ENCODE data around the gene CPLX1. TPM values are rescaled to one million over a fixed set of nuclear protein-coding genes. Genes with fewer than 3 reads are reported as not detected.

CPLX1 gene
- total and polyA plus RNA-seq, 4 donors, result 5.3 to 117 (median 64.6) TPM

GRCh38 chr4:823176-823760, 2.7 kb downstream of the CPLX1 start:
- 62% methylated on average over 18 of the region's 21 CpGs for WGBS (ENCODE audit: insufficient coverage)
- no peak overlapping the region for H3K4me3 ChIP-seq (ENCODE audit: low read depth, low read length)

GRCh38 chr4:822361-823175, 3.4 kb downstream of the CPLX1 start:
- Histone ChIP-seq H3K27ac (ENCODE audit: low read depth, low read length) (no peak overlapping the region), H3K4me3 (ENCODE audit: low read depth, low read length) (no peak overlapping the region), H3K27me3 (ENCODE audit: control insufficient read depth, insufficient read depth, low read length) (peaks cover 20% of the 10 kb centered on the region), H3K36me3 (ENCODE audit: control insufficient read depth, insufficient read depth, low read length) (peaks cover 50% of the 10 kb centered on the region), H3K9me3 (ENCODE audit: control insufficient read depth, insufficient read depth, low read length) (no peaks in the 10 kb centered on the region), H3K4me1 (ENCODE audit: control insufficient read depth, insufficient read depth, low read length) (peaks cover 48% of the 10 kb centered on the region)
- DNase-seq (ENCODE audit: low read depth in 4 of 6, low spot score in 6 of 6), result peak in 1 of 6 donors; percentile 61
- WGBS (ENCODE audit: insufficient coverage), result 23% methylated on average over 24 of the region's 24 CpGs

More at GRCh38 chr4:823176-823760, 2.7 kb downstream of the CPLX1 start:
- Histone ChIP-seq H3K9me3 (ENCODE audit: control insufficient read depth, insufficient read depth, low read length) (no peaks in the 10 kb centered on the region), H3K27ac (ENCODE audit: low read depth, low read length) (no peak overlapping the region), H3K27me3 (ENCODE audit: control insufficient read depth, insufficient read depth, low read length) (peaks cover 20% of the 10 kb centered on the region), H3K4me1 (ENCODE audit: control insufficient read depth, insufficient read depth, low read length) (peaks cover 51% of the 10 kb centered on the region), H3K36me3 (ENCODE audit: control insufficient read depth, insufficient read depth, low read length) (peaks cover 43% of the 10 kb centered on the region)
- DNase-seq (ENCODE audit: low read depth in 4 of 6, low spot score in 6 of 6), result no peak

DNA sequence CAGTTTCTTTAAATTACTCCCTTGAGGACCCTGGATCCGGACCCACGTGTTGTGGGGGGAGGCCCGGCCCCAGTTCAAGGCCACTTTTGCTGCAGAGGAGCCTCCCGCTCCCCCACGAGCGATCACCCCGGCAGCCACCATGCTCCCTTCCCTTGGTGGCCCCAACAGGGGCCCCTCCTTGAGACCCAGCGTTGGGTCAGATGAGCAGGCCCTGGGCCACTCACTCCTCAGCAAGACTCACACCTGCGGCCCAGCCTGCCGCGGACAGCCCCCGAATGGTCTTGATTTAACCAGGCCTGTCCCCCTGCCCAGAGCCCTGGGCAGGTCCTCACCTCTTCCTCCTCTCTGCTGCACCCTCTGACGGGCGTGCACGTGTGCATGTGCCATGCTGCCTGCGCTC, 4.3 kb downstream of the CPLX1 start:
- H3K4me3 ChIP-seq (ENCODE audit: low read depth, low read length), result no peak overlapping the region
- 82% methylated on average over 16 of the region's 16 CpGs for WGBS (ENCODE audit: insufficient coverage)
- H3K27me3 ChIP-seq (ENCODE audit: control insufficient read depth, insufficient read depth, low read length), result peaks cover 22% of the 10 kb centered on the region
- H3K36me3 ChIP-seq (ENCODE audit: control insufficient read depth, insufficient read depth, low read length), result peaks cover 52% of the 10 kb centered on the region
- no peak for DNase-seq (ENCODE audit: low read depth in 4 of 6, low spot score in 6 of 6)
- H3K9me3 ChIP-seq (ENCODE audit: control insufficient read depth, insufficient read depth, low read length), result no peaks in the 10 kb centered on the region
- peaks cover 41% of the 10 kb centered on the region for H3K4me1 ChIP-seq (ENCODE audit: control insufficient read depth, insufficient read depth, low read length)
- no peak overlapping the region for H3K27ac ChIP-seq (ENCODE audit: low read depth, low read length)

GRCh38 chr4:821181-821591, 4.7 kb downstream of the CPLX1 start:
- DNase-seq (ENCODE audit: low read depth in 4 of 6, low spot score in 6 of 6), result no peak
- Histone ChIP-seq H3K4me3 (ENCODE audit: low read depth, low read length) (no peak overlapping the region), H3K36me3 (ENCODE audit: control insufficient read depth, insufficient read depth, low read length) (peaks cover 52% of the 10 kb centered on the region), H3K9me3 (ENCODE audit: control insufficient read depth, insufficient read depth, low read length) (no peaks in the 10 kb centered on the region), H3K27ac (ENCODE audit: low read depth, low read length) (no peak overlapping the region), H3K4me1 (ENCODE audit: control insufficient read depth, insufficient read depth, low read length) (peaks cover 39% of the 10 kb centered on the region), H3K27me3 (ENCODE audit: control insufficient read depth, insufficient read depth, low read length) (peaks cover 22% of the 10 kb centered on the region)
- WGBS (ENCODE audit: insufficient coverage), result 83% methylated on average over 22 of the region's 22 CpGs

GRCh38 chr4:820230-821172, 5.4 kb downstream of the CPLX1 start:
- WGBS (ENCODE audit: insufficient coverage), result 87% methylated on average over 22 of the region's 24 CpGs
- H3K4me3 ChIP-seq (ENCODE audit: low read depth, low read length), result no peak overlapping the region
- H3K9me3 ChIP-seq (ENCODE audit: control insufficient read depth, insufficient read depth, low read length), result no peaks in the 10 kb centered on the region
- no peak for DNase-seq (ENCODE audit: low read depth in 4 of 6, low spot score in 6 of 6)
- peaks cover 52% of the 10 kb centered on the region for H3K36me3 ChIP-seq (ENCODE audit: control insufficient read depth, insufficient read depth, low read length)
- no peak overlapping the region for H3K27ac ChIP-seq (ENCODE audit: low read depth, low read length)
- H3K4me1 ChIP-seq (ENCODE audit: control insufficient read depth, insufficient read depth, low read length), result peaks cover 39% of the 10 kb centered on the region
- peaks cover 22% of the 10 kb centered on the region for H3K27me3 ChIP-seq (ENCODE audit: control insufficient read depth, insufficient read depth, low read length)

DNA sequence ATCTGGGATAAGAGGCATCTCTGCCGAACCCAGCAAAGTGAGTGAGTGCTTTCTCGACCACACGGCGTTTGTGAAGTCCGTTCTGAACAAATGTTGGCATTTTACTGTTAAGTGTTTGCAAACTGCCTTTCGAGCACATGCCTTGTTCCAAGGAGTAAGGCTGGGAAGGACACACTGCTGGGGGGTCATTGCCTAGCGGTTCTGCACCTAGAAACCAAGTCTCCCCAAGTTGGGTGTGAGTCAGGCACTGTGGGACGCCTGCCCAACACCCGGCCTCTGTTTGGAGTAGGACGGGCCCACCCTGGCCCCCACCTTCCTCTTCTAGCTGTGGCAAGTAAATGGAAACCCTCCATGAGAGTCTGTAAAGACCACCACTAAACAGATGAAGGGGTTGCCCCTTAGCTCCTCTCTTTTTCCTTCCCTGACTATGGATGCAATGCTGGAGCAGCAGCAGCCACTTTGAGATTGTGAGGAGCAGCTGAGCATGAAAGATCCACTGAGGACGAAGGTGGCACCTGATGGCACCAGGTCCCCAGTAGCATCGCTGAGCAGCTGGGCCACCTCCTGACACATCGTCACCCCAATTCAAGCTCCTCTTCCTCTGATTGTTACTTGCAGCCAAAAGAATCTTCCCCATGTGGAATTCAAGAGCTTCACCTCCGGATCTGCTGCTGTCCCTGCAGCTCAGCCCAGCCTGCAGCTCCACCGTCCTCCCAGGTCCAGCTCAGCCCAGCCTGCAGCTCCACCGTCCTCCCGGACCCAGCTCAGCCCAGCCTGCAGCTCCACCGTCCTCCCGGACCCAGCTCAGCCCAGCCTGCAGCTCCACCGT, 6.3 kb downstream of the CPLX1 start:
- Histone ChIP-seq H3K27me3 (ENCODE audit: control insufficient read depth, insufficient read depth, low read length) (peaks cover 18% of the 10 kb centered on the region), H3K9me3 (ENCODE audit: control insufficient read depth, insufficient read depth, low read length) (no peaks in the 10 kb centered on the region), H3K4me3 (ENCODE audit: low read depth, low read length) (no peak overlapping the region), H3K27ac (ENCODE audit: low read depth, low read length) (no peak overlapping the region), H3K36me3 (ENCODE audit: control insufficient read depth, insufficient read depth, low read length) (peaks cover 52% of the 10 kb centered on the region), H3K4me1 (ENCODE audit: control insufficient read depth, insufficient read depth, low read length) (peaks cover 32% of the 10 kb centered on the region)
- WGBS (ENCODE audit: insufficient coverage), result 83% methylated on average over 19 of the region's 20 CpGs
- DNase-seq (ENCODE audit: low read depth in 4 of 6, low spot score in 6 of 6), result no peak

- DNase-seq (ENCODE audit: low read depth in 4 of 6, low spot score in 6 of 6), result no peak
- 81% methylated on average over 42 of the region's 42 CpGs for WGBS (ENCODE audit: insufficient coverage)
- Histone ChIP-seq H3K4me1 (ENCODE audit: control insufficient read depth, insufficient read depth, low read length) (peaks cover 19% of the 10 kb centered on the region), H3K9me3 (ENCODE audit: control insufficient read depth, insufficient read depth, low read length) (no peaks in the 10 kb centered on the region), H3K4me3 (ENCODE audit: low read depth, low read length) (no peak overlapping the region), H3K27ac (ENCODE audit: low read depth, low read length) (no peak overlapping the region), H3K27me3 (ENCODE audit: control insufficient read depth, insufficient read depth, low read length) (peaks cover 6% of the 10 kb centered on the region), H3K36me3 (ENCODE audit: control insufficient read depth, insufficient read depth, low read length) (peaks cover 45% of the 10 kb centered on the region)
Measured at GRCh38 chr4:818106-818921, 7.6 kb downstream of the CPLX1 start.

GRCh38 chr4:815464-816146, 10.3 kb downstream of the CPLX1 start:
- H3K27me3 ChIP-seq (ENCODE audit: control insufficient read depth, insufficient read depth, low read length), result peaks cover 5% of the 10 kb centered on the region
- peaks cover 22% of the 10 kb centered on the region for H3K36me3 ChIP-seq (ENCODE audit: control insufficient read depth, insufficient read depth, low read length)
- H3K4me3 ChIP-seq (ENCODE audit: low read depth, low read length), result no peak overlapping the region
- H3K27ac ChIP-seq (ENCODE audit: low read depth, low read length), result no peak overlapping the region
- no peaks in the 10 kb centered on the region for H3K4me1 ChIP-seq (ENCODE audit: control insufficient read depth, insufficient read depth, low read length)
- 10% methylated on average over 9 of the region's 11 CpGs for WGBS (ENCODE audit: insufficient coverage)
- DNase-seq (ENCODE audit: low read depth in 4 of 6, low spot score in 6 of 6), result peak in 1 of 6 donors; percentile 40
- no peaks in the 10 kb centered on the region for H3K9me3 ChIP-seq (ENCODE audit: control insufficient read depth, insufficient read depth, low read length)

Measured in spinal cord (tissue), 10 donors.